Measurements from ENCODE around the gene ITGA8. TPM values are rescaled to one million over a fixed set of nuclear protein-coding genes. Genes with fewer than 3 reads are reported as not detected.
A peak's percentile ranks its signal among the peaks of the same experiment; 100 is the strongest.

The ITGA8 gene
- total and polyA plus RNA-seq, 7 donors = 0.46 to 5.7 (median 0.81) TPM

DNA sequence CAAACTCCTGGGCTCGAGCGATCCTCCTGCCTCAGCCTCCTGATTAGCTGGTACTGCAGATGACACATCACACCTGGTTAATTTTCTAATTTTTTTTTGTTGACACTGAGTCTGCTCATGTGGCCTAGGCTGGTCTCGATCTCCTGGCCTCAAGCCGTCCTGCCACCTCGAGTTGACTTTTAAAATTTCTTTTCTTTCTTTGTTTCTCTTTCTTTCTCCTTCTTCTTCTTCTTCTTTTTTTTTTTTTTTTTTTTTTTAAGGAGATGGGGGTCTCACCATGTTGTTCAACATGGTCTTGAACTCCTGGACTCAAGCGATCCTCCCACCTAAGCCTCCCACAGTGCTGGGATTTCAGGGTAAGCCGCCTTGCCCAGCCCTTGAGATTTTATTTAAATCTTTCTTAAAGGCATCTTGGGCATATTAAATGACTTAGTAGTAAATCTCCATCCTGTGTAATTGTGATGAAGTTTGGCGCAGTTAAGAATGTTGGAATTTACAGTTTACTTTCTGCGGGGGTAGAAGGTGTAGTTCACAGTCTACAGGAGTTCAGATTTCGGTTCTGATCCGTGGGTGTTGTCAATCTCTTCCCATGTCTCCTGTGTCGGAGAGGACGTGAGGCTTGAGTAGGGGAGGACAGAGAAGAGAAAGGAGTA, 1.0 kb upstream of the ITGA8 start:
- Histone ChIP-seq H3K27me3 (peaks cover 9 to 42% (median 22%) of the 10 kb centered on the region in 3 donors), H3K4me3 (no peak overlapping the region), H3K9me3 (no peaks in the 10 kb centered on the region), H3K4me1 (peaks cover 0 to 29% (median 27%) of the 10 kb centered on the region in 4 donors), H3K27ac (no peak overlapping the region), H3K36me3 (no peaks in the 10 kb centered on the region)
- no peak for DNase-seq
- WGBS, 2 donors = 82 to 92% methylated on average over 13 of the region's 13 CpGs
- intact Hi-C loops (cut with DNase I) = loop anchor here (5.0 kb wide), 2 partner anchors 102 to 288 kb away; no protein-coding TSS in a partner anchor
- TF ChIP-seq, protein P1, sequence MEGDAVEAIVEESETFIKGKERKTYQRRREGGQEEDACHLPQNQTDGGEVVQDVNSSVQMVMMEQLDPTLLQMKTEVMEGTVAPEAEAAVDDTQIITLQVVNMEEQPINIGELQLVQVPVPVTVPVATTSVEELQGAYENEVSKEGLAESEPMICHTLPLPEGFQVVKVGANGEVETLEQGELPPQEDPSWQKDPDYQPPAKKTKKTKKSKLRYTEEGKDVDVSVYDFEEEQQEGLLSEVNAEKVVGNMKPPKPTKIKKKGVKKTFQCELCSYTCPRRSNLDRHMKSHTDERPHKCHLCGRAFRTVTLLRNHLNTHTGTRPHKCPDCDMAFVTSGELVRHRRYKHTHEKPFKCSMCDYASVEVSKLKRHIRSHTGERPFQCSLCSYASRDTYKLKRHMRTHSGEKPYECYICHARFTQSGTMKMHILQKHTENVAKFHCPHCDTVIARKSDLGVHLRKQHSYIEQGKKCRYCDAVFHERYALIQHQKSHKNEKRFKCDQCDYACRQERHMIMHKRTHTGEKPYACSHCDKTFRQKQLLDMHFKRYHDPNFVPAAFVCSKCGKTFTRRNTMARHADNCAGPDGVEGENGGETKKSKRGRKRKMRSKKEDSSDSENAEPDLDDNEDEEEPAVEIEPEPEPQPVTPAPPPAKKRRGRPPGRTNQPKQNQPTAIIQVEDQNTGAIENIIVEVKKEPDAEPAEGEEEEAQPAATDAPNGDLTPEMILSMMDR (IDR thresholded peaks at IDR 0.05) = no peak
- TF ChIP-seq POLR2A (IDR thresholded peaks at IDR 0.05) = no peak
- TF ChIP-seq EP300 (IDR thresholded peaks at IDR 0.05) = no peak
- TF ChIP-seq POLR2AphosphoS5 (IDR thresholded peaks at IDR 0.05) = no peak

DNA sequence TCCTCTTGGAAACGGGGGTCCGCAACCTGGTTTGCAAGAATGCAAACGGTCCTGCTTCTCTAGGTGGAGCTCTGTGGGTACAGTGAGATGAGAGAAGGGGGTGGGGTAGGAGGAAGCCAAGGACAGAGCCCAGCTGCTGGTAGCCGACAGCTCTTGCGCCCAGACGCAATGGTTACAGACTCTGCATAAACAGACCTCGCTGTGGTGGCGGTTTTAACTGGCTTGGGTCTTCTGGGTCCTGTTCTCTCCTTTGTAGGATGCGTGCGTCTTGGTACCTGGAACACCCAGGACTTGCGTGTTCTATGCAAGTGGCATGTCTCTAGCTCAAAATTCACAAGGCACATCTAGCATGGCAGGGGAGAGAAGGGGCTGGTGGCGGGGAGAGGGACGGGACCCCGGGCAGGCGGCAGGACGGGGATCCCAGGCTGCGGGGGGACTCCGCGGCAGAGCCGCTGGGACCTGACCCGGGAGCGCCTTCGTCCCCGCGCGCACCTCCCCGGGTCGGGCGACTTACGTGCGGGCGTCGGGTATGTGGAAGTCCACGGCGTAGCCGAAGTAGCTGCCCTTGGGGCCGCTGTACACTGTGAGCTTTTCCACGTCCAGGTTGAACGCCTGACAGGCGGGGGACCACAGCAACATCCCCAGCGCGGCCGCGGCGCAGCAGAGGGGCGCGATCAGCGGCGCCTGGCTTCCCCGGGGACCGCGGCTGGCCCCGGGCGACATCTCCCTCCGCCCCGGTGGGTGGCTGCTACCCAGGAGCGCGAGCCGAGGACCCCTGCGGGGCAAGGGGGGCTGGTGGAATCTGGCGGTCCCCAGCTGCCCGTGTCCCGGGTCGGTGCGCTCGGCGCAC, 448 bp downstream of the ITGA8 start:
- DNase-seq = no peak
- WGBS, 2 donors = 2 to 5% methylated on average over 67 of the region's 67 CpGs
- Histone ChIP-seq H3K36me3 (no peaks in the 10 kb centered on the region), H3K27ac (peak overlapping the region in 2 of 4 donors; percentile 36 to 70), H3K27me3 (peaks cover 9 to 42% (median 22%) of the 10 kb centered on the region in 3 donors), H3K4me3 (peak overlapping the region; percentile 22 to 53 (median 50)), H3K9me3 (no peaks in the 10 kb centered on the region), H3K4me1 (peaks cover 0 to 18% (median 18%) of the 10 kb centered on the region in 4 donors)
- TF ChIP-seq POLR2AphosphoS5 (IDR thresholded peaks at IDR 0.05) = no peak
- no peak for TF ChIP-seq EP300 (IDR thresholded peaks at IDR 0.05)
- TF ChIP-seq, protein P1 (IDR thresholded peaks at IDR 0.05) = no peak
- no peak for TF ChIP-seq POLR2A (IDR thresholded peaks at IDR 0.05)
- intact Hi-C loops (cut with DNase I) = no loop called here

DNA sequence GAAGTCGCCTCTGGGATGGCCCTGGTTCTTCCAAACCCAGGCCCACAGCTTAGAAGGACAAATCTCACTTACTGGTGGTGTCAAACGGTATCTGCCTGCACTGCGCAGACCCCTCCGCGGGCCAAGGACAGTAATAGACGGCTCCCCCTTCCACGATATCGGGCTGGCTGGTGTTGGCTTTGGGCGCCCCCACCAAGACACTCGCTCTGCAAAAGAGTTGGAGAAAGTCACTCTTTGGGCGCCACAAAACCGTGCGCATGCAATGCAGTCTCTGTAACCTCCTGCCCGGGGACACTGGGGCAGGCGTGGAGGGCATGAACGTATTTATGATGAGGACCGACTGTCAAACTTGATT, 1.1 kb downstream of the ITGA8 start:
- H3K27ac ChIP-seq = peak overlapping the region in 1 of 4 donors; percentile 70
- H3K4me1 ChIP-seq = peaks cover 0 to 18% (median 18%) of the 10 kb centered on the region in 4 donors
- intact Hi-C loops (cut with DNase I) = no loop called here
- no peak for DNase-seq
- H3K9me3 ChIP-seq = no peaks in the 10 kb centered on the region
- H3K36me3 ChIP-seq = no peaks in the 10 kb centered on the region
- 15 to 21% methylated on average over 17 of the region's 17 CpGs for WGBS, 2 donors
- TF ChIP-seq EP300 (IDR thresholded peaks at IDR 0.05) (no peak), POLR2AphosphoS5 (IDR thresholded peaks at IDR 0.05) (no peak), POLR2A (IDR thresholded peaks at IDR 0.05) (no peak)
- TF ChIP-seq, protein P1 (IDR thresholded peaks at IDR 0.05) = no peak
- peaks cover 9 to 42% (median 22%) of the 10 kb centered on the region in 3 donors for H3K27me3 ChIP-seq
- peak overlapping the region in 2 of 4 donors; percentile 52 to 53 for H3K4me3 ChIP-seq

DNA sequence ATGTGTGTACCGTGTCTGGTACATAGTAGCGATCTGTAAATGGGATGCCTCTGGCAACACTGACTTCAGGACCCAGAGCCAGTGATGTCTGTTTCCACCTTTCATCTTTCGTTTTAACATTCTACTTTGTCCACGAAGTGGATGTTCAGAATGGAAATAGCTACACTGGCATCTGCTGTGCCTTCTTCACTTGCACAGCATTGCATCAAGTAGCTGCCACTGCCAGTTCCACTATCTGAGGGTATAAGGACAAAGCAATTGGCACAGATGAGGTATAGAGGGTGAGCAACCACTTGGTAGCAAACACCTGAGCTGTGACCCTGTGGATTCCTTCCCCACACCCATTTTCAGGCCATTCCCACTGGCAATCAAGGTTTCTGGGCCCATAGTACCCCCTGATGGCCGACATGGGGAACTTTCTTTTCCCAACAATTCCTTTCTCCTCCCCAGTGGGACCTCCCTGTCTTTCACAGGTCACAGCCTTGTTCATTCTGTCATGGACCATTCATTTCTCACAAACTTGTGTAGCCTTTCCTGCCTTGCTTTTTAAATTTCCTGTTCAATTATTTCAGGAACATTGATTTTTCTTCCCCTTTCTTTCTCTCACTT, 4.0 kb downstream of the ITGA8 start:
- no peaks in the 10 kb centered on the region for H3K9me3 ChIP-seq
- no peak overlapping the region for H3K27ac ChIP-seq
- TF ChIP-seq POLR2AphosphoS5 (IDR thresholded peaks at IDR 0.05) = no peak
- TF ChIP-seq, protein P1 (IDR thresholded peaks at IDR 0.05) = peak in 1 of 4 experiments; percentile 18
- 41 to 63% methylated on average over 5 of the region's 5 CpGs for WGBS, 2 donors
- DNase-seq = no peak
- intact Hi-C loops (cut with DNase I) = no loop called here
- H3K27me3 ChIP-seq = peaks cover 9 to 33% (median 22%) of the 10 kb centered on the region in 3 donors
- no peaks in the 10 kb centered on the region for H3K36me3 ChIP-seq
- H3K4me3 ChIP-seq = no peak overlapping the region
- peaks cover 0 to 18% (median 18%) of the 10 kb centered on the region in 4 donors for H3K4me1 ChIP-seq
